ENCODE results near the gene TRIO. TPM values are rescaled to one million over a fixed set of nuclear protein-coding genes. Genes with fewer than 3 reads are reported as not detected.

The TRIO gene
- polyA plus RNA-seq, 3 donors = 1.7 to 45.8 (median 2.1) TPM

- Histone ChIP-seq H3K27ac (ENCODE audit: low read depth in 1 of 2, low read length in 2 of 2) (no peak overlapping the region), H3K9me3 (replicated peaks in 1 of 2; ENCODE audit: control insufficient read depth in 1 of 2, insufficient read depth in 1 of 2, low read length in 2 of 2) (peaks cover 7 to 8% of the 10 kb centered on the region in 2 donors), H3K27me3 (ENCODE audit: control insufficient read depth in 2 of 2, insufficient read depth in 2 of 2, low read length in 2 of 2) (no peaks in the 10 kb centered on the region), H3K36me3 (replicated peaks in 1 of 2; ENCODE audit: control insufficient read depth in 1 of 2, insufficient read depth in 2 of 2, low read length in 2 of 2) (peaks cover 13 to 42% of the 10 kb centered on the region in 2 donors), H2AFZ (ENCODE audit: insufficient read depth, low read depth, low read length, poor library complexity, severe bottlenecking) (no peak overlapping the region), H3K4me2 (replicated peaks; ENCODE audit: extremely low read depth, low read length, poor library complexity, severe bottlenecking) (no peak overlapping the region), H3K4me3 (replicated peaks in 1 of 3; ENCODE audit: low read depth in 2 of 3, low read length in 3 of 3) (no peak overlapping the region), H3K4me1 (ENCODE audit: control insufficient read depth in 1 of 2, insufficient read depth in 2 of 2, low read length in 2 of 2) (peaks cover 20% of the 10 kb centered on the region in 2 donors), H4K20me1 (ENCODE audit: insufficient read depth, low read length) (peaks cover 4% of the 10 kb centered on the region), H3K79me2 (ENCODE audit: insufficient read depth, low read length) (no peaks in the 10 kb centered on the region), H3K9ac (ENCODE audit: insufficient read depth, low read length, poor library complexity, severe bottlenecking) (no peak overlapping the region)
- peaks cover 22% of the 10 kb centered on the region for H3K4me1 Mint-ChIP-seq
- no peaks in the 10 kb centered on the region for H3K27me3 Mint-ChIP-seq (ENCODE audit: low read depth in 3 of 3)
- H3K4me3 Mint-ChIP-seq = no peak overlapping the region
- H3K9me3 Mint-ChIP-seq = peaks cover 3 to 13% (median 9%) of the 10 kb centered on the region in 7 donors
- TF ChIP-seq CTCF (IDR thresholded peaks at IDR 0.05) = no peak
- peaks cover 33 to 39% of the 10 kb centered on the region in 2 donors for H3K36me3 Mint-ChIP-seq
- H3K27ac Mint-ChIP-seq = peak overlapping the region in 2 of 7 donors; percentile 27 to 73
- intact Hi-C loops (cut with micrococcal nuclease) = no loop called here
- WGBS (ENCODE audit: insufficient coverage) = 95% methylated on average over 4 of the region's 7 CpGs
- no peak for DNase-seq
These were observed 182.2 kb downstream of the TRIO start for GRCh38 chr5:14325369-14325768.

GRCh38 chr5:14326035-14326903 lies 183.1 kb downstream of the TRIO start:
- no peak overlapping the region for H3K4me3 Mint-ChIP-seq
- intact Hi-C loops (cut with micrococcal nuclease) = no loop called here
- DNase-seq = peak in 2 of 3 donors; percentile 11 to 12

More at GRCh38 chr5:14326035-14326903, 183.1 kb downstream of the TRIO start:
- no peak overlapping the region for H3K4me3 ChIP-seq (replicated peaks in 1 of 3; ENCODE audit: low read depth in 2 of 3, low read length in 3 of 3)
- no peak overlapping the region for H2AFZ ChIP-seq (ENCODE audit: insufficient read depth, low read depth, low read length, poor library complexity, severe bottlenecking)
- H3K27me3 ChIP-seq (ENCODE audit: control insufficient read depth in 2 of 2, insufficient read depth in 2 of 2, low read length in 2 of 2) = no peaks in the 10 kb centered on the region
- Mint-ChIP-seq H3K36me3 (peaks cover 24 to 30% of the 10 kb centered on the region in 2 donors), H3K4me1 (peaks cover 30% of the 10 kb centered on the region), H3K27me3 (ENCODE audit: low read depth in 3 of 3) (no peaks in the 10 kb centered on the region), H3K27ac (peak overlapping the region in 2 of 7 donors; percentile 2 to 10), H3K9me3 (peaks cover 3 to 7% (median 6%) of the 10 kb centered on the region in 7 donors)
- H3K9ac ChIP-seq (ENCODE audit: insufficient read depth, low read length, poor library complexity, severe bottlenecking) = no peak overlapping the region
- H3K27ac ChIP-seq (ENCODE audit: low read depth in 1 of 2, low read length in 2 of 2) = no peak overlapping the region
- no peak overlapping the region for H3K4me2 ChIP-seq (replicated peaks; ENCODE audit: extremely low read depth, low read length, poor library complexity, severe bottlenecking)
- peak; percentile 60 for TF ChIP-seq CTCF (IDR thresholded peaks at IDR 0.05)
- H4K20me1 ChIP-seq (ENCODE audit: insufficient read depth, low read length) = peaks cover 4% of the 10 kb centered on the region
- WGBS (ENCODE audit: insufficient coverage) = 85% methylated on average over 5 of the region's 10 CpGs
- H3K79me2 ChIP-seq (ENCODE audit: insufficient read depth, low read length) = no peaks in the 10 kb centered on the region
- H3K36me3 ChIP-seq (replicated peaks in 1 of 2; ENCODE audit: control insufficient read depth in 1 of 2, insufficient read depth in 2 of 2, low read length in 2 of 2) = peaks cover 9 to 33% of the 10 kb centered on the region in 2 donors
- peaks cover 4 to 5% of the 10 kb centered on the region in 2 donors for H3K9me3 ChIP-seq (replicated peaks in 1 of 2; ENCODE audit: control insufficient read depth in 1 of 2, insufficient read depth in 1 of 2, low read length in 2 of 2)
- peaks cover 28 to 29% of the 10 kb centered on the region in 2 donors for H3K4me1 ChIP-seq (ENCODE audit: control insufficient read depth in 1 of 2, insufficient read depth in 2 of 2, low read length in 2 of 2)

All from CD14-positive monocyte (primary cell).